Right lobe of liver (tissue), 6 donors: ENCODE results near the gene APP. TPM values are rescaled to one million over a fixed set of nuclear protein-coding genes. Genes with fewer than 3 reads are reported as not detected.

Experiments used
- ATAC-seq, 4 donors: fragments of 200-7000 bp; cut with Tn5 transposase; one replicate each; pipeline ENCODE4 v1.9.1; 2020; ENCODE audit warnings: mild to moderate bottlenecking in 4 of 4, moderate library complexity in 4 of 4
- DNase-seq, 3 donors: peaks; one replicate each; pipeline ENCODE4 v3.0.0-alpha.2; 2020
- H3K27ac ChIP-seq, 3 donors: fragments of 200-600 bp; one replicate each; pipeline ENCODE4 v1.8.0; 2022
- H3K27me3 ChIP-seq, 2 donors: fragments of 200-600 bp; one replicate each; pipeline ENCODE4 v1.8.0; 2022
- H3K36me3 ChIP-seq, 4 donors: fragments of 200-600 bp; sonication (generic) in 1 of 4; one replicate each; pipeline versions ENCODE4 v1.5.1 to v1.8.0; 2017 to 2022; ENCODE audit warnings: control low read depth in 1 of 4
- H3K4me1 ChIP-seq, 4 donors: fragments of 200-600 bp; sonication (generic) in 1 of 4; one replicate each; pipeline versions ENCODE4 v1.5.1 to v1.8.0; 2017 to 2022; ENCODE audit warnings: control low read depth in 1 of 4
- H3K4me3 ChIP-seq, 3 donors: fragments of 200-600 bp; one replicate each; pipeline ENCODE4 v1.8.0; 2022
- H3K9me3 ChIP-seq, 4 donors: fragments of 200-600 bp; sonication (generic) in 1 of 4; one replicate each; pipeline versions ENCODE4 v1.5.1 to v1.8.0; 2017 to 2022; ENCODE audit warnings: control low read depth in 1 of 4
- CTCF ChIP-seq, 4 donors: fragments of 200-600 bp in 3 of 4; fragments of 450-650 bp in 1 of 4; IDR thresholded peaks; one replicate each; pipeline versions ENCODE4 v1.5.1 to v1.8.0; 2016 to 2022; ENCODE audit warnings: antibody characterized with exemption in 4 of 4, mild to moderate bottlenecking in 2 of 4
- POLR2A ChIP-seq: fragments of 450-650 bp; IDR thresholded peaks from one replicate; pipeline ENCODE4 v1.6.1; 2017; ENCODE audit warnings: antibody characterized with exemption, mild to moderate bottlenecking
- WGBS: methylation state at CpG from one replicate; pipeline ENCODE4 v1.1.6; 2018; ENCODE audit warnings: low coverage, low lambda C conversion rate; ENCODE audit not compliant: insufficient coverage; ENCODE audit errors: missing lambda C conversion rate; 5-methylcytosine and 5-hydroxymethylcytosine counted together
- intact Hi-C, 2 donors: fragments of 100-400 bp; cut with DNase I; formaldehyde crosslinking; loops; one replicate each; pipeline versions ENCODE4 v1.11.2 to v1.14.1; 2022
- total RNA-seq, 6 experiments: library from RNA; depleted of rRNA in 2 of 6; stranded (reverse); fragments of >200 nt in 2 of 6; fragmentation: NEBNext Ultra II Directional in 3 of 6; extraction: Animal tissue kit (Norgen Biotek cat#: 25700) in 3 of 6; gene quantifications; one replicate each; pipeline versions ENCODE4 v1.1.0 to v1.2.4, GENCODE V29; 2016 to 2023
- donor health status: DM: no; HTN: yes; CAD: no.
- donor health status: DM: no; HTN: no; CAD: no.
- donor health status: DM: no; HTN: no; CAD: no.
- donor health status: DM: no; HTN: yes; CAD: no.
- donor health status: DM: no; HTN: yes; CAD: no.

The APP gene
- total RNA-seq, 6 experiments from 2014 or later: 127 to 262 (median 208) TPM

- H3K9me3 ChIP-seq: no peaks in the 10 kb centered on the region
- no peak for TF ChIP-seq CTCF (IDR thresholded peaks at IDR 0.05)
- TF ChIP-seq POLR2A: no peak
- peaks cover 0 to 18% (median 3%) of the 10 kb centered on the region in 4 donors for H3K4me1 ChIP-seq
- intact Hi-C loops: no loop called here
- no peak for DNase-seq
- 67% methylated on average over 3 of the region's 3 CpGs for WGBS
- H3K27me3 ChIP-seq: no peaks in the 10 kb centered on the region
- H3K27ac ChIP-seq: peak overlapping the region; percentile 1 to 86 (median 81)
- H3K36me3 ChIP-seq: peaks cover 0 to 1% (median 0%) of the 10 kb centered on the region in 4 donors
- no peak overlapping the region for H3K4me3 ChIP-seq
- ATAC-seq: no peak
Observed at GRCh38 chr21:25878344-25878743, 292.2 kb downstream of the APP start.

DNA sequence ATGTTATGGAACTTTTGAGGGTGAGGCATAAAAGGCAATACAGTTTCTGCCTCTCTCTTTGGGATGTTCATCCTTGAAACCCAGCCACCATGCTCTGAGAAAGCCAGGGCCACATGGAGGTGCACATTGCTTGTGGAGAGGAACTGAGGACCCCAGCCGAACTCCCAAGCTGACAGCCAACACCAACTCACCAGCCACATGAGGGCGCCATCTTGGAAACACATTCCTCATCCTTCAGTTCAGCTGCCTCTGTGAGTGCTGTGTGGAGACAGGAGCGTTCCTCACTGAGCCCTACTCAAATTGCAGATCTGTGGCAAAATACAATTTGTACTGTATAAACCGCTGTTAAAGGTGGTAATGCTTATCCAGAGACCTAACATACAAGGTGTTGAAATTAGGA, 298.3 kb downstream of the APP start:
- Histone ChIP-seq H3K27me3 (no peaks in the 10 kb centered on the region), H3K27ac (no peak overlapping the region), H3K4me3 (no peak overlapping the region), H3K36me3 (no peaks in the 10 kb centered on the region), H3K4me1 (no peaks in the 10 kb centered on the region), H3K9me3 (no peaks in the 10 kb centered on the region)
- intact Hi-C loops: no loop called here
- DNase-seq (no peak), ATAC-seq (no peak)
- TF ChIP-seq POLR2A (no peak), CTCF (IDR thresholded peaks at IDR 0.05) (no peak)
- 83% methylated on average over 3 of the region's 4 CpGs for WGBS

DNA sequence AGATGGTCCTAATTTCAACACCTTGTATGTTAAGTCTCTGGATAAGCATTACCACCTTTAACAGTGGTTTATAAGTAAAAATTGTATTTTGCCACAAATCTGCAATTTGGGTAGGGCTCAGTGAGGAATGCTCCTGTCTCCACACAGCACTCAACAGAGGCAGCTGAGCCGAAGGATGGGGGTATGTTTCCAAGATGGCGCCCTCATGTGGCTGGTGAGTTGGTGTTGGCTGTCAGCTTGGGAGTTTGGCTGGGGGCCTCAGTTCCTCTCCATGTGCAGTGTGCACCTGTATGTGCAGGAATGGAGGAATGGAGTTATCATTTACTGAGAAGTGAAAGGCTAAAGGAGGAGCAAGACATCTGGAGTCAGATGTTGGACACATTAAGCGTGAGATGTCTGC, 299.0 kb downstream of the APP start:
- no peaks in the 10 kb centered on the region for H3K36me3 ChIP-seq
- H3K9me3 ChIP-seq: no peaks in the 10 kb centered on the region
- DNase-seq: no peak
- H3K27ac ChIP-seq: no peak overlapping the region
- H3K27me3 ChIP-seq: no peaks in the 10 kb centered on the region
- no peak for ATAC-seq
- no peaks in the 10 kb centered on the region for H3K4me1 ChIP-seq
- no peak overlapping the region for H3K4me3 ChIP-seq
- intact Hi-C loops: no loop called here
- TF ChIP-seq POLR2A: no peak
- TF ChIP-seq CTCF (IDR thresholded peaks at IDR 0.05): no peak
- 100% methylated on average over 1 of the region's 3 CpGs for WGBS

GRCh38 chr21:25870084-25870483, 300.5 kb downstream of the APP start:
- Histone ChIP-seq H3K36me3 (no peaks in the 10 kb centered on the region), H3K27me3 (no peaks in the 10 kb centered on the region), H3K9me3 (no peaks in the 10 kb centered on the region), H3K4me3 (no peak overlapping the region), H3K4me1 (peaks cover 0 to 9% (median 4%) of the 10 kb centered on the region in 4 donors), H3K27ac (no peak overlapping the region)
- ATAC-seq: no peak
- intact Hi-C loops: no loop called here
- DNase-seq: no peak
- TF ChIP-seq POLR2A (no peak), CTCF (IDR thresholded peaks at IDR 0.05) (no peak)
- 86% methylated on average over 4 of the region's 4 CpGs for WGBS

DNA sequence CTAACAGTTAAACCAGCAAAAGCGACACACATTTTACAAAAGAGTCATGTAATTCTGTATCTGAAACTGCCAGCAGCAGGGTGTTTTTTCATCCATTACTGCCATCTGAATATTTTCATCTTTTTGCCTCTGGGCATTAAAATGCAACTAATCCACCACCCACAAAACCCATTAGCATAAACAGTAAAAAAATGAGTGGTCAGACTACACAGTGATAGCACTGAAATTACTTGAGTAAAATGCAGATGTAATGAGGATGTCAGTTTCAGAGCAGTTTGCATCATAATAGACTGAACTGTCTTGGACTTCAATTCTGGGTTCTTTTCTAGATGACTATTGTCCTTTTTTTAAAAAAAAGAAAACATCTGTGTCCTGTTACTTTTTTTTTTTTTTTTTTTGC, 303.5 kb downstream of the APP start:
- no peak overlapping the region for H3K27ac ChIP-seq

More for the DNA sequence above, 303.5 kb downstream of the APP start:
- intact Hi-C loops: no loop called here
- DNase-seq: no peak
- ATAC-seq: no peak
- no peaks in the 10 kb centered on the region for H3K9me3 ChIP-seq
- H3K4me1 ChIP-seq: peaks cover 0 to 35% (median 17%) of the 10 kb centered on the region in 4 donors
- no peak overlapping the region for H3K4me3 ChIP-seq
- H3K27me3 ChIP-seq: no peaks in the 10 kb centered on the region
- no peaks in the 10 kb centered on the region for H3K36me3 ChIP-seq
- 90% methylated on average over 1 of the region's 1 CpG for WGBS
- TF ChIP-seq POLR2A: no peak
- no peak for TF ChIP-seq CTCF (IDR thresholded peaks at IDR 0.05)
